Activated T-cell treated with anti-CD3 and anti-CD28 coated beads for 4 hours (primary cell): ENCODE measurements around the gene RETREG3.
"Not testable (repeated sequence)": the region's sequence is repeated elsewhere in the genome, so short reads cannot be mapped to it uniquely, and the experiment has no call there.

Experiments
- DNase-seq: peaks from one replicate; pipeline ENCODE4 v3.0.0-alpha.2; 2020

The RETREG3 gene

GRCh38 chr17:42568341-42569111 is 40.6 kb downstream of the RETREG3 start:
- DNase-seq: no peak

DNA sequence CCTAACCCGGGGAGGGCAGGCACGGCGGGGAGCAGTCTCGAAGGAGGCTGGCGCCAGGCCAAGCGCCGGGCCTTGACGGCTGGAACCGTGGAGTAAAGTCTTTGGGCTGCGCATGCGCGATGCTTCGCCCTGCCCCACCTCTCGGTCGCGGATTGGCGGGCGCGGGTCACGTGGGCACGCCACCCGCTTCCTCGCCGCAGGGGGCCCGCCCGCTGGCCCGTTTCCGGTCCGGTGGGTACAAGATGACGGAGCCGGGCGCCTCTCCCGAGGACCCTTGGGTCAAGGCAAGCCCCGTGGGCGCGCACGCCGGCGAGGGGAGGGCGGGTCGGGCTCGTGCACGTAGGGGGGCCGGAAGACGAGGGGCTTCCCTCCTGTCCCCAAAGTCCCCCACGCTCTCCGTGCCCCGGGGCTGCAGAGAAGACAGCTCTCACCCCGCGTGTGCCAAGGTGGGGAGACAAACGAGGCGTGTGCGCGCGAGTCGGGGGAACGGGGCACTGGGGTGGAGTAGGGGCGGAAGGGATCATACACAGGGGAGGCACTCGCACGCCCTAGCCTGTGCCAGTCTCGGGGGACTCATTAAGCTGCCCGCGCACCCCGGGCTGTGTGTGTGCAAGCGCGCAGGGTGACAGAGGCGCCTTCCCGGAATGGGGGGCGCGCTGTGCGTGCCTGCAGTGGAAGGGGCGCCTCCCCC is 42.1 kb downstream of the RETREG3 start, which contains the start of gene MLX:
MLX (plus strand) TSS at position 218 of the 691 bp plus-strand sequence; CDS start at position 243, 25 bp downstream.
- peak; percentile 78 for DNase-seq

GRCh38 chr17:42566215-42566882 is 42.8 kb downstream of the RETREG3 start:
- no peak for DNase-seq

DNA sequence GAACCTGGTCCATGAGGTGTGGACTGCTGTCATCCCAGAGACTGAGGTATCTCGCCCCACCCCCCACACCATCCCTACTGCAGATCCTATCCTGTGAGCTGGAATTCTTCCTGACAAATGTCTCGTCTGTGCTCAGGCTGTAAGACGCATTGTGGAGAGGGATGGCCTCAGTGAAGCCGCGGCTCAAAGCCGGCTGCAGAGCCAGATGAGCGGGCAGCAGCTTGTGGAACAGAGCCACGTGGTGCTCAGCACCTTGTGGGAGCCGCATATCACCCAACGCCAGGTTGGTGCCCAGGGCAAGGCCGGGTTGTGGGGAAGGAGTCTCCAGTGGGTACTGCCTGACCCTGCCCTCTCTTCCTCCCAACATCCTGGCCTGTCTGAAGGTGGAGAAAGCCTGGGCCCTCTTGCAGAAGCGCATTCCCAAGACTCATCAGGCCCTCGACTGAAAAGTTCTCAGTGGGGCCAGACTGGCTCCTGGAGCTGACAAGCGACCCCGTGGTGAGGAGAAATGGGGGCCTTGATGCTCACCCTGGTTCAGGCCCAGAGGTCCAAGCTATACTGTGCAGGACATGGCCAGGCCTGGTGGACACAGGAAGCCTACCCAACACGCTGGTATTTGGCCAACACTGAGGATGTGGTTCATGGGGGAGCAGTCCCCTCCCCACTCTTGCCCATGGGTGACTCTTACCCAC is 43.5 kb downstream of the RETREG3 start:
- no peak for DNase-seq

- no peak for DNase-seq
Measured at GRCh38 chr17:42564815-42565522, 44.2 kb downstream of the RETREG3 start.

DNA sequence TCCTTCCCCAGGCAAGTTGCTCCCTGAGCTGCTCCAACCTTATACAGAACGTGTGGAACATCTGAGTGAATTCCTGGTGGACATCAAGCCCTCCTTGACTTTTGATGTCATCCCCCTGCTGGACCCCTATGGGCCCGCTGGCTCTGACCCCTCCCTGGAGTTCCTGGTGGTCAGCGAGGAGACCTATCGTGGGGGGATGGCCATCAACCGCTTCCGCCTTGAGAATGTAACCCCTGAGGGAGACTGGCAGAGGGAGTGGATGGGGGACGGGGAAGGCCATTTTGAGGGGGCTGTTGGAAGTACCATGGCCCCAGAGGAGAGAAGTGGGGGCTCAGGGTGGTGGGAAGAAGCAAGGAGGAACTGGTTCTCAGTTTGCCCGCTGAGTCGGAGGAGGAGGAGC is 45.2 kb downstream of the RETREG3 start:
- no peak for DNase-seq

- no peak for DNase-seq
Measured at GRCh38 chr17:42563543-42563942, 45.6 kb downstream of the RETREG3 start.

- DNase-seq: no peak
Measured at GRCh38 chr17:42563143-42563509, 46.0 kb downstream of the RETREG3 start.

GRCh38 chr17:42562388-42563142 is 46.6 kb downstream of the RETREG3 start:
- no peak for DNase-seq

DNA sequence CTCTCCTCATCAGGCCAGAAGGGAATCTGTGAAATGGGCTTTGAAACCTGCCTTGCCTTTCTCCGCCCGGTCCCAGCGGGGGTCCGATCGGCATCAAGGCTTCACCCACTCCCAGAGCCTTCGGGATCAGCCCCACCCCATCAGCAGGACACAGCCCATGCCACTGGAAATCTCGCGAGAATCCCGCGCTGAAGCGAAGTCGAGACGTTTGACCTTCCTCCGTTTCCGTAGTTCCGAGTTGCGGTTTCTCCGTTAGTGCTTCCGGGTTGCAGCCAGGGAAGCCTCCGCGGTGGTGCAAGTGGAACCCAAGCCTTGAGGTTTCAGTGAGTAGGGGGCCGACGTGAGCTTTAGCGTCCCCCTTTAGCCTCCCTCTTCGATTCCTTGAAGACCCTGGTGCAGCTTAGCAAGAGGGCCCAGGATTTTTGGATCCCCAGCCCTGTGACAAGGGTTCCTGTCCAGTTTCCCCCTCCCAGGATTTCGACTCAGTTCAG is 47.2 kb downstream of the RETREG3 start, which contains the start of gene COASY:
COASY (plus strand) TSS at position 252 of the 491 bp plus-strand sequence. CDS start 475 bp downstream, outside the sequence.
- DNase-seq: peak; percentile 90

DNA sequence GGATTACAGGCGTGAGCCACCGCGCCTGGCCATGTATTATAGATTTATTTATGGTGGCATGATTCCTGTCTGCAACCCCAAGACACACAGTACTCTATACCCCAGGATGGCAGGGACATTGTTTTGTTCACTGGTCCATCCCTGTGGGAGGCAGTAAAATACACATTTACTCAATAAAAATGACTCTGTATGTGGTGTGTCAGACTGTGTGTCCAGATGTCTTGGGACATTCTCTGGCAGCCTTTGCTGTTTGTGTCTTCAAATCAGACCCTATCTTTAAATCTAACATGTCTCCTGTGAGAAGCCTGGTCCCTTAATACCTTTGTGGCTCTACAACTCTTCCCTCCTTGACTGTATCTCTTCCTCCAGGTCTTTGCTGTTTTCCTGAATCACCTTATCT is 48.9 kb downstream of the RETREG3 start:
- no peak for DNase-seq

- DNase-seq: no peak
Measured at GRCh38 chr17:42559075-42559474, 50.1 kb downstream of the RETREG3 start.

DNA sequence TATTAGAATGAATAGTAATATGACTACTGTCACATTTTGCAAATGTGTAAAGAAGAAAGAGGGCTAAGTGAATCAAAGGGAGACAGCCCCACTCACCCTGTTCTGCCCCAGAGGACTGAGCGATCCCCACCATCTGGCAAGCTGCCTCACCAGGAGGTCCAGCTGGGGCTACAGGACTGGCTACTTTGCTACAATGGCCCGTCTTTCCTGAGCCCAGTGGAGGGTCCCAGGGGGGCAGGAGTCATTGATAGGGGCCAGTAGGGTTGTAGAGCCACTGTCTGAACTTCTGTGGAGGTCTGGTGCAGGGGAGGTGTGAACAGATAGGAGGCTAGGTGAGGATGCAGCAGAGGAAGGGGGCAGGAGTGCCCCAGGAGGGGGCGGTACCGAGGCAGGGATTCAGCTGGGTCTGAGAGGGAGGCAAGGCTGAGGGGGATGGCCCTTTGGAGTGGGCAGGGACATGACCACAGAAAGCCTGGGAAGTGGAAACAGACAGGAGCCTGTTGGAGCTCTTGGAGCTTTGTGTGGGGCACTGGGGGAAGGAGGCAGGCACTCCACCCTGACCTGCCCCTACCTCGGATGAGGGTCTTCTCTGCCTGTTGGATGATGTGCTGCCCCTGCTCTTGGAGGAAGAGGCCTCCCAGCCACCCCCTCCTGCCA is 53.1 kb downstream of the RETREG3 start:
- not testable (repeated sequence) for DNase-seq

DNA sequence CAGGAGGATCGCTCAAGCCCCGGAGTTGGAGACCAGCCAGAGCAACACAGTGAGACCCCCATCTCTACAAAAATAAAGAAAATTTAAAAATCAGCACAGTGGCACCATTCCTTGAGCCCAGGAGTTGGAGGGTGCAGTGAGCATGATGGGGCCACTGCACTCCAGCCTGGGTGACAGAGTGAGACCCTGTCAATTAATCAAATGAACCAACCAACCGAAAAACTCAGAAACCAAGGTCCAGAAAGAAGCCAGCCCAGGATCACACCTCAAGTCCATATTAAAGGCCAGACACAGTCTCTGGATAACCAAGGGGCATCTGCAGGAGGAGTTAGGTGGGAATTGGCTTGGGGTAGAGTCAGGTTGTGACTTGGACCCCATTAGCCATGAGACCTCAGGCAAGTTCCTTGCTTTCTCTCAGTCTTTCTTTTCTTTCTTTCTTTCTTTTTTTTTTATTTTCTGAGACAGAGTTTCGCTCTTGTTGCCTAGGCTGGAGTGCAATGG is 54.0 kb downstream of the RETREG3 start:
- no peak for DNase-seq

DNA sequence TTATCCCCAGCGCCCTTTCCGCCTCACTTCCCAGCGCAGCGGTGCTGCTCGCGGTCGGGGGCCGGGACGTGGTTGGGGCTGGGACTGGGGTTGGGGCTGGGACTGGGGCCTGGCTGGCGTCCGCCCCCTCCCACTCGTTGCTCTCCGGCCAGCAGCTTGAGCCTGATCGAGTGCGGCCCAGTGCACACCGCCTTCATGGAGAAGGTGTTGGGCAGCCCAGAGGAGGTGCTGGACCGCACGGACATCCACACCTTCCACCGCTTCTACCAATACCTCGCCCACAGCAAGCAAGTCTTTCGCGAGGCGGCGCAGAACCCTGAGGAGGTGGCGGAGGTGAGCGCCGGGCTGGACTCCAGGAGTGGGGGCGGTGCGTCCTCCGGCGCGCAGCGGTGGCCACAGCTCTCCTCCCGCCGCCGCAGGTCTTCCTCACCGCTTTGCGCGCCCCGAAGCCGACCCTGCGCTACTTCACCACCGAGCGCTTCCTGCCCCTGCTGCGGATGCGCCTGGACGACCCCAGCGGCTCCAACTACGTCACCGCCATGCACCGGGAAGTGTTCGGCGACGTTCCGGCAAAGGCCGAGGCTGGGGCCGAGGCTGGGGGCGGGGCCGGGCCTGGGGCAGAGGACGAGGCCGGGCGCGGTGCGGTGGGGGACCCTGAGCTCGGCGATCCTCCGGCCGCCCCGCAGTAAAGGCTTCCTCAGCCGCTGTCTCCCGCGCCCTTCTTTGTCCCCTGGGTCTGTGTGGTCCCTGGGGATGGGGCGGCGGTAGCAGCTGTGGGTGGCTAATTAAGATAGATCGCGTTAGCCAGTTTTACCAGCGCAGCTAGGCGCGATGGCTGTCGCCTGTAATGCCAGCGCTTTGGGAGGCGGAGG is 54.7 kb downstream of the RETREG3 start:
- peak; percentile 48 for DNase-seq

- DNase-seq: no peak
Measured at GRCh38 chr17:42553866-42554249, 55.3 kb downstream of the RETREG3 start.

- no peak for DNase-seq
Measured at GRCh38 chr17:42553161-42553818, 55.9 kb downstream of the RETREG3 start.

- not testable (repeated sequence) for DNase-seq
Measured at GRCh38 chr17:42552736-42553135, 56.4 kb downstream of the RETREG3 start, which contains the start of gene HSD17B1. HSD17B1 (plus strand) TSS chr17:42552923; CDS start chr17:42552934, 11 bp downstream.
